HUES64 (cell line): Measurements from ENCODE around the gene PRRT3.

Experiments
- H3K27ac ChIP-seq: 2 replicates; pipeline ENCODE4 v1.7.0; 2013; ENCODE audit warnings: low read depth, low read length, inconsistent platforms
- H3K27me3 ChIP-seq: 2 replicates; pipeline ENCODE4 v1.6.1; 2013; ENCODE audit warnings: mild to moderate bottlenecking, low read length; ENCODE audit not compliant: insufficient read depth
- H3K36me3 ChIP-seq: 2 replicates; pipeline ENCODE4 v1.6.1; 2013; ENCODE audit warnings: mild to moderate bottlenecking, low read length; ENCODE audit not compliant: insufficient read depth
- H3K4me1 ChIP-seq: 2 replicates; pipeline ENCODE4 v1.6.1; 2013; ENCODE audit warnings: mild to moderate bottlenecking, low read length, moderate library complexity; ENCODE audit not compliant: insufficient read depth
- H3K4me3 ChIP-seq: 2 replicates; pipeline ENCODE4 v1.5.1; 2013; ENCODE audit warnings: mild to moderate bottlenecking, low read length, moderate library complexity
- H3K9ac ChIP-seq: 2 replicates; pipeline ENCODE4 v1.6.1; 2013; ENCODE audit warnings: mild to moderate bottlenecking, low read depth, low read length
- H3K9me3 ChIP-seq: 2 replicates; pipeline ENCODE4 v1.6.1; 2013; ENCODE audit warnings: low read depth, low read length; ENCODE audit not compliant: insufficient read depth
- WGBS: fragments of 150-250, 120-280 bp; methylation state at CpG from one replicate; pipeline ENCODE4 v1.1.7; 2013; ENCODE audit warnings: missing lambda C conversion rate; 5-methylcytosine and 5-hydroxymethylcytosine counted together

The PRRT3 gene

GRCh38 chr3:9965200-9965875 lies 13.1 kb upstream of the PRRT3 start:
- Histone ChIP-seq H3K4me1 (no peaks in the 10 kb centered on the region), H3K27me3 (no peaks in the 10 kb centered on the region), H3K4me3 (no peak overlapping the region), H3K36me3 (peaks cover 42% of the 10 kb centered on the region), H3K27ac (no peak overlapping the region), H3K9me3 (no peaks in the 10 kb centered on the region), H3K9ac (no peak overlapping the region)
- WGBS = 91% methylated on average over 5 of the region's 6 CpGs

DNA sequence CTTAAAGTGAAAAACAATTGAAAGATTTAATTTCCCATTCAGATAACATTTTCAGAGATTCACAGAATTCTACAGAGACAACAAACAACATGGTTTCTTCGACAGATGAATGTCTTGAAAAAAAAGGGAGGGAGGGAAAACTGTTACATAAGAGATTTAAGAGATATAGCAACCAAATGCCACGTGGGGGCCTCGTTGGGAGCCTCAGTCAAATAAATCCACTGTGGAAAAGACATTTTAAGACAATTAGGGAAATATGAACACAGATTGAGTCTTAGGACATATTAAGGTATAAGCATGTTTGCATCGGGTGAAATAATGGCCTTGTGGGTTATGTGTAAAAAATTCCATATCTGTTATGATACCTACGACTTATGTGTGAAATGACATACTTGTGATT lies 5.0 kb upstream of the PRRT3 start:
- Histone ChIP-seq H3K9me3 (no peaks in the 10 kb centered on the region), H3K27ac (no peak overlapping the region), H3K4me3 (no peak overlapping the region), H3K9ac (no peak overlapping the region), H3K27me3 (no peaks in the 10 kb centered on the region), H3K36me3 (no peaks in the 10 kb centered on the region), H3K4me1 (peaks cover 21% of the 10 kb centered on the region)
- 64% methylated on average over 4 of the region's 5 CpGs for WGBS

GRCh38 chr3:9955611-9956352 lies 3.6 kb upstream of the PRRT3 start:
- Histone ChIP-seq H3K9ac (no peak overlapping the region), H3K9me3 (no peaks in the 10 kb centered on the region), H3K27me3 (no peaks in the 10 kb centered on the region), H3K4me1 (peaks cover 21% of the 10 kb centered on the region), H3K36me3 (no peaks in the 10 kb centered on the region), H3K4me3 (no peak overlapping the region), H3K27ac (no peak overlapping the region)
- WGBS = 87% methylated on average over 5 of the region's 5 CpGs

GRCh38 chr3:9955067-9955502 lies 2.9 kb upstream of the PRRT3 start:
- Histone ChIP-seq H3K9me3 (no peaks in the 10 kb centered on the region), H3K4me3 (no peak overlapping the region), H3K4me1 (peaks cover 21% of the 10 kb centered on the region), H3K27me3 (no peaks in the 10 kb centered on the region), H3K9ac (no peak overlapping the region), H3K36me3 (no peaks in the 10 kb centered on the region), H3K27ac (no peak overlapping the region; the same call in 1 of the 2 replicates)
- 32% methylated on average over 12 of the region's 12 CpGs for WGBS

DNA sequence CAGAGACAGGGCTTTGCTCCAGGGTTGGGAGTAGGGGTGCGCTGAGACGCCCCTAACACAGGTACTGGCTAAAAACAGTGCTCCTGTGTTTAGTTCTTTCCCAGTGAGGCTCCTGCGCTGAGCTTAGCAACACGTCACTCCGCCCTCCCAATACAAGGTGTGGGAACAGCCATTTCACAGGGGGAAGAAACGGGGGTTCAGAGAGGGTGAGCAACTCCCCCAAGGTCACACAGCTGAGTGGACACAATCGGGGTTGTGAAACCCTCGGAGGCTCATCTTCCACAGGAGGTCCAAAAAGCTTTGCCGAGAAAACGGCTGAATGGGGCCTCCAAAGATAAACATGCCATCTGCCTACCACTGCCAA lies 628 bp downstream of the PRRT3 start:
- Histone ChIP-seq H3K36me3 (peaks cover 17% of the 10 kb centered on the region; the same call in 1 of the 2 replicates), H3K4me1 (peaks cover 21% of the 10 kb centered on the region), H3K9ac (peak overlapping the region; percentile 54; the same call in 1 of the 2 replicates), H3K9me3 (no peaks in the 10 kb centered on the region), H3K27ac (no peak overlapping the region), H3K27me3 (no peaks in the 10 kb centered on the region), H3K4me3 (peak overlapping the region; percentile 75)
- WGBS = 36% methylated on average over 10 of the region's 10 CpGs

DNA sequence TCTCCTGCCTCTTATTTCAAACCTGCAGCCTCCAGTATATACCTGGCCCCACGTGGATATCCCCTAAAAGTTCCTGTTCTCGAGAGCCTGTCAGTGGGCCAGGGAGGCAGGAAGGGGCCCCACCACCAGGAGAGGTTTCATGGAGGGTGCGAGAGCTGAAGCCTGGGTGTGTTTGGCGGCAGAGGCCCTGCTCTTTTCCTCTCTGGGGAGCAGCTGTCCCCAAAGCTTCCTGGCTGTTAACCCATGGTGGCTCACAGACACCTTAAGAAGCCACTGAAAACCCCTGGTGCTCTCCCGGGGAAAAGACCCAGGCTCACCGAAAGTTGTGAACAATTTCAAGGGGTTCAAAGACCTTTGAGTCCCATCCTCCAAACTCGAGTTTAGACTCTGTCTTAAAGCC lies 1.1 kb downstream of the PRRT3 start:
- WGBS = 65% methylated on average over 7 of the region's 7 CpGs
- Histone ChIP-seq H3K27ac (no peak overlapping the region), H3K9ac (peak overlapping the region; percentile 54; the same call in 1 of the 2 replicates), H3K4me3 (peak overlapping the region; percentile 75), H3K9me3 (no peaks in the 10 kb centered on the region), H3K36me3 (peaks cover 17% of the 10 kb centered on the region; the same call in 1 of the 2 replicates), H3K4me1 (peaks cover 19% of the 10 kb centered on the region), H3K27me3 (no peaks in the 10 kb centered on the region)

- Histone ChIP-seq H3K9me3 (no peaks in the 10 kb centered on the region), H3K27ac (no peak overlapping the region), H3K27me3 (no peaks in the 10 kb centered on the region), H3K4me1 (peaks cover 6% of the 10 kb centered on the region; the same call in 1 of the 2 replicates), H3K9ac (no peak overlapping the region), H3K4me3 (no peak overlapping the region), H3K36me3 (peaks cover 17% of the 10 kb centered on the region; the same call in 1 of the 2 replicates)
- 89% methylated on average over 9 of the region's 9 CpGs for WGBS
Measured at GRCh38 chr3:9949626-9950025, 2.6 kb downstream of the PRRT3 start.

DNA sequence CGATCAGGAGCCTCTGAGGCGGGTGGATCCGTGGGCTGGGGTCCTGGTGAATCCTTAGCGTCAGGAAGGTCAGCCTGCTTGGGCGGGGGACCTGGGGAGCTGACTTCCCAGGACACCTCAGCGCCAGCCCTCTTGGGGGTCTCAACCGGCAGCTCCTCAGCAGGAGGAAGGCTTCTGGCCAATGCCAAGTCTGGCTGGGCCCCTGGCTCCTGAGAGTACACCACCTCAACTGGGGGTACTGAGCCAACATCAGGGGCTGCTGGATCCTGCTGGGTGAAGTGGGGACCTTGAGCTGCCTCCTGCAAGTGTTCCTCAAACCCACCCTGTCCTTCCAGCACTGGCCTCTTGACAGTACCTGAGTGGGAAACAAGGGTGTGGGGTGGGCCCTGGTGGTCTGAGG lies 3.1 kb downstream of the PRRT3 start:
- H3K27me3 ChIP-seq = no peaks in the 10 kb centered on the region
- WGBS = 87% methylated on average over 7 of the region's 7 CpGs
- peaks cover under 1% of the 10 kb centered on the region; the same call in 1 of the 2 replicates for H3K4me1 ChIP-seq
- H3K4me3 ChIP-seq = no peak overlapping the region
- H3K9ac ChIP-seq = no peak overlapping the region
- H3K36me3 ChIP-seq = peaks cover 17% of the 10 kb centered on the region; the same call in 1 of the 2 replicates
- no peak overlapping the region for H3K27ac ChIP-seq
- no peaks in the 10 kb centered on the region for H3K9me3 ChIP-seq

- H3K27me3 ChIP-seq = no peaks in the 10 kb centered on the region
- H3K4me3 ChIP-seq = no peak overlapping the region
- no peak overlapping the region for H3K27ac ChIP-seq
- peaks cover 17% of the 10 kb centered on the region; the same call in 1 of the 2 replicates for H3K36me3 ChIP-seq
- 93% methylated on average over 3 of the region's 3 CpGs for whole genome bisulfite sequencing
- H3K9me3 ChIP-seq = no peaks in the 10 kb centered on the region
- no peaks in the 10 kb centered on the region for H3K4me1 ChIP-seq
- H3K9ac ChIP-seq = no peak overlapping the region
Measured at GRCh38 chr3:9948586-9948985, 3.6 kb downstream of the PRRT3 start.

- H3K4me1 ChIP-seq = no peaks in the 10 kb centered on the region
- H3K9ac ChIP-seq = peak overlapping the region; percentile 67
- peaks cover 17% of the 10 kb centered on the region; the same call in 1 of the 2 replicates for H3K36me3 ChIP-seq
- H3K27me3 ChIP-seq = no peaks in the 10 kb centered on the region
- H3K9me3 ChIP-seq = no peaks in the 10 kb centered on the region
- 0 out of 2 replicates have a peak overlapping the region, but pooled peaks have one; percentile 13 for H3K27ac ChIP-seq
- H3K4me3 ChIP-seq = peak overlapping the region; percentile 66
- WGBS = 62% methylated on average over 83 of the region's 86 CpGs
Measured at GRCh38 chr3:9947025-9947995, 4.9 kb downstream of the PRRT3 start.
